B cell (primary cell): ENCODE measurements around the gene APLP2. TPM values are rescaled to one million over a fixed set of nuclear protein-coding genes. Genes with fewer than 3 reads are reported as not detected.

Source experiments
- ATAC-seq: fragments of 200-7000 bp; cut with Tn5 transposase; one replicate; pipeline ENCODE4 v1.10.0; 2021; ENCODE audit warnings: low read depth, mild to moderate bottlenecking, moderate number of reproducible peaks, moderate library complexity
- CTCF ChIA-PET: fragments of 350-600 bp; sonication (Branson Sonifier 250); formaldehyde crosslinking; loops from one replicate; lab custom pipeline; 2021; ENCODE audit warnings: antibody characterized with exemption, inconsistent platforms; lab: Charles Lee
- POLR2A ChIA-PET: fragments of 350-600 bp; sonication (Branson Sonifier 250); formaldehyde crosslinking; loops from one replicate; lab custom pipeline; 2021; ENCODE audit warnings: antibody characterized with exemption; lab: Charles Lee
- DNase-seq: peaks from one replicate; pipeline ENCODE4 v3.0.0; 2013
- H2AFZ ChIP-seq: 2 replicates; pipeline ENCODE4 v1.6.1; 2012; ENCODE audit warnings: mild to moderate bottlenecking, low read depth, low read length; ENCODE audit not compliant: insufficient read depth, poor library complexity, severe bottlenecking
- H3K27ac ChIP-seq, 2 donors: 1 replicate in 1 of 2; 2 replicates in 1 of 2; pipeline ENCODE4 v1.5.1; 2012 to 2013; ENCODE audit warnings: low read length in 2 of 2, mild to moderate bottlenecking in 2 of 2, moderate library complexity in 1 of 2
- H3K27me3 ChIP-seq, 4 experiments: fragments of 200-600 bp in 1 of 4; sonication (generic) in 1 of 4; replicated peaks in 1 of 4; 1 replicate in 2 of 4; 2 replicates in 2 of 4; pipeline versions ENCODE4 v1.6.1 to v1.7.0; 2013 to 2016; ENCODE audit warnings: low read length in 3 of 4, mild to moderate bottlenecking in 2 of 4, mixed read lengths in 1 of 4, moderate library complexity in 1 of 4; ENCODE audit not compliant: insufficient read depth in 4 of 4, control insufficient read depth in 3 of 4; ENCODE audit errors: control extremely low read depth in 1 of 4
- H3K36me3 ChIP-seq, 2 experiments: replicated peaks in 1 of 2; 1 replicate in 1 of 2; 2 replicates in 1 of 2; pipeline versions ENCODE4 v1.6.1 to v1.7.1; 2013; ENCODE audit warnings: low read length in 1 of 2; ENCODE audit not compliant: insufficient read depth in 2 of 2, control insufficient read depth in 1 of 2; ENCODE audit errors: control extremely low read depth in 1 of 2, extremely low read depth in 1 of 2
- H3K4me1 ChIP-seq, 2 donors: fragments of 200-600 bp in 1 of 2; sonication (generic) in 1 of 2; 1 replicate in 1 of 2; 2 replicates in 1 of 2; pipeline versions ENCODE4 v1.5.1 to v1.6.1; 2013 to 2017; ENCODE audit warnings: low read length in 2 of 2; ENCODE audit not compliant: control insufficient read depth in 2 of 2, insufficient read depth in 2 of 2
- H3K4me2 ChIP-seq: replicated peaks from 2 replicates; pipeline ENCODE3; 2012; ENCODE audit warnings: mild to moderate bottlenecking, low read depth, low read length; ENCODE audit not compliant: poor library complexity, severe bottlenecking
- H3K4me3 ChIP-seq, 5 experiments: fragments of 200-600 bp in 1 of 5; sonication (generic) in 1 of 5; 1 replicate in 3 of 5; 2 replicates in 2 of 5; pipeline versions ENCODE4 v1.5.1 to v1.7.0; 2011 to 2016; ENCODE audit warnings: low read length in 4 of 5, mild to moderate bottlenecking in 4 of 5, low read depth in 2 of 5, control low read depth in 1 of 5, moderate library complexity in 1 of 5; ENCODE audit not compliant: insufficient read depth in 1 of 5; ENCODE audit errors: control extremely low read depth in 1 of 5, extremely low read depth in 1 of 5
- H3K79me2 ChIP-seq: fragments of 200-600 bp; sonication (generic); one replicate; pipeline ENCODE4 v1.6.0; 2016; ENCODE audit warnings: low read length; ENCODE audit not compliant: control insufficient read depth, insufficient read depth
- H3K9ac ChIP-seq: fragments of 200-600 bp; sonication (generic); 2 replicates; pipeline ENCODE4 v1.6.1; 2017; ENCODE audit warnings: mild to moderate bottlenecking, low read length, moderate library complexity
- H3K9me3 ChIP-seq, 3 donors: one replicate each; pipeline versions ENCODE4 v1.6.1 to v1.7.1; 2013; ENCODE audit warnings: low read length in 2 of 3; ENCODE audit not compliant: control insufficient read depth in 2 of 3, insufficient read depth in 1 of 3; ENCODE audit errors: control extremely low read depth in 1 of 3
- H4K20me1 ChIP-seq: 2 replicates; pipeline ENCODE4 v1.6.0; 2012; ENCODE audit warnings: mild to moderate bottlenecking, low read length; ENCODE audit not compliant: insufficient read depth, control insufficient read depth, poor library complexity, severe bottlenecking
- H3K27ac Mint-ChIP-seq: one replicate; pipeline ENCODE4 v1.8.0; 2021; ENCODE audit warnings: mixed read lengths
- H3K27me3 Mint-ChIP-seq: one replicate; pipeline ENCODE4 v1.8.0; 2021; ENCODE audit warnings: mixed read lengths
- H3K4me1 Mint-ChIP-seq: one replicate; pipeline ENCODE4 v1.8.0; 2021; ENCODE audit warnings: mixed read lengths
- H3K4me3 Mint-ChIP-seq: one replicate; pipeline ENCODE4 v1.8.0; 2021; ENCODE audit warnings: mixed read lengths
- H3K9me3 Mint-ChIP-seq: one replicate; pipeline ENCODE4 v1.8.0; 2022; ENCODE audit warnings: mixed read lengths; ENCODE audit not compliant: insufficient read depth
- EZH2 ChIP-seq: IDR thresholded peaks from 2 replicates; pipeline ENCODE4 v1.6.1; 2012; ENCODE audit warnings: borderline replicate concordance, low read depth, mild to moderate bottlenecking, moderate library complexity, low read length; ENCODE audit not compliant: insufficient read depth, poor library complexity, severe bottlenecking
- WGBS: methylation state at CpG from one replicate; pipeline ENCODE4 v1.1.5; 2013; ENCODE audit warnings: missing lambda C conversion rate; ENCODE audit not compliant: insufficient coverage; 5-methylcytosine and 5-hydroxymethylcytosine counted together
- intact Hi-C: fragments of 100-400 bp; cut with micrococcal nuclease; formaldehyde crosslinking; loops from one replicate; pipeline ENCODE4 v1.10.0; 2022
- polyA plus RNA-seq: library from polyadenylated mRNA; depleted of rRNA; stranded (reverse); fragments of >200 nt; gene quantifications from 2 replicates; pipeline ENCODE4 v1.2.3, GENCODE V29; 2012
- total RNA-seq, 2 donors: library from RNA; stranded (reverse); fragments of 120-200 nt in 1 of 2; gene quantifications; 1 replicate in 1 of 2; 2 replicates in 1 of 2; pipeline versions ENCODE4 v1.2.3 to v1.2.4, GENCODE V29; 2013 to 2022
- TF ChIP-seq, protein P1 (sequence below): fragments of 200-600 bp; IDR thresholded peaks from one replicate; pipeline ENCODE4 v1.8.0; 2022; ENCODE audit warnings: antibody characterized with exemption, mild to moderate bottlenecking

The APLP2 gene
- total and polyA plus RNA-seq, 2 donors (not counting 1 experiment from before 2014, with no cell fraction given): 84.2 to 102 TPM

DNA sequence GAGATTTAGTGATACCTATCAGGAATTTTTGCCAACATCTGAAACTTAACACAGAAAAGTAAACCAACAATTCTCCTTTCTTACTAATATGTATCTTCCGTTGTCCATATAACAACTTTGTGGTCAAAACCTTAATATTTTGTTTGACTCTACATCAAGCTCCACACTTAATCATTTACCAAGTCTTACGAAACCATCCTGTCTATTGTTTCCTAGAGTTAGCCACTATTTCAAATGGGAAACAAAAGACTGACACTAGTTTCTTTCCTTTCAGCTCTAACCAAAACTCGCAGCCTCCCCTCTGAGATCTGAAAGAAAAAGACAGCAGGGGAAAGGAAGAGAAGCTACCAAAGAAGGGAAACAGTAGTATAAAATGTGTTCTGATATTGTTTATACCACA, 40.6 kb upstream of the APLP2 start:
- CTCF ChIA-PET: no interaction called here
- peaks cover 44% of the 10 kb centered on the region for H3K27me3 Mint-ChIP-seq

DNA sequence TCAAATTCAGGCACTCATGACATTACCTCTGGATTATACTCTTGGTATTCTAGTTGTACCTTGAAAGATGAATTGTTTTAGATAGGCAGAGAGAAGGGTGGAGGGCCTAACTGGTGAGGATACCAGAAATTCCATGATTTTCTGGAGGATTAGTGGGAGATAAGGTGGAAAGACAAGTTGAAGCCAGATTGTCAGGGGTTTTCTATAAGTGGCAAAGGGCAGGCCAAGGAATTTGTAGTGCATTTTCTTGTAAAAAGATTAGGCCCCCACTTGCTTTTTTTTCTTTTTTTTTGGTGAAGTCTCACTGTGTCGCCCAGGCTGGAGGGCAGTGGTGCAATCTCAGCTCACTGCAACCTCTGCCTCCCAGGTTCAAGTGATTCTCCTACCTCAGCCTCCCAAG, 38.6 kb upstream of the APLP2 start:
- ChIA-PET CTCF (no interaction called here), POLR2A (no interaction called here)
- WGBS: 86% methylated on average over 1 of the region's 1 CpG
- Mint-ChIP-seq H3K27ac (no peak overlapping the region), H3K27me3 (peaks cover 43% of the 10 kb centered on the region), H3K4me1 (no peaks in the 10 kb centered on the region), H3K4me3 (no peak overlapping the region), H3K9me3 (no peaks in the 10 kb centered on the region)
- no peak for ATAC-seq
- Histone ChIP-seq H3K27me3 (peaks cover 0 to 30% (median 19%) of the 10 kb centered on the region in 4 experiments), H2AFZ (no peak overlapping the region), H3K79me2 (no peaks in the 10 kb centered on the region), H3K4me2 (no peak overlapping the region), H3K9me3 (no peaks in the 10 kb centered on the region), H3K4me1 (no peaks in the 10 kb centered on the region), H3K27ac (no peak overlapping the region), H3K4me3 (no peak overlapping the region), H3K36me3 (no peaks in the 10 kb centered on the region), H4K20me1 (no peaks in the 10 kb centered on the region), H3K9ac (no peak overlapping the region)
- TF ChIP-seq EZH2: no peak
- TF ChIP-seq, protein P1, sequence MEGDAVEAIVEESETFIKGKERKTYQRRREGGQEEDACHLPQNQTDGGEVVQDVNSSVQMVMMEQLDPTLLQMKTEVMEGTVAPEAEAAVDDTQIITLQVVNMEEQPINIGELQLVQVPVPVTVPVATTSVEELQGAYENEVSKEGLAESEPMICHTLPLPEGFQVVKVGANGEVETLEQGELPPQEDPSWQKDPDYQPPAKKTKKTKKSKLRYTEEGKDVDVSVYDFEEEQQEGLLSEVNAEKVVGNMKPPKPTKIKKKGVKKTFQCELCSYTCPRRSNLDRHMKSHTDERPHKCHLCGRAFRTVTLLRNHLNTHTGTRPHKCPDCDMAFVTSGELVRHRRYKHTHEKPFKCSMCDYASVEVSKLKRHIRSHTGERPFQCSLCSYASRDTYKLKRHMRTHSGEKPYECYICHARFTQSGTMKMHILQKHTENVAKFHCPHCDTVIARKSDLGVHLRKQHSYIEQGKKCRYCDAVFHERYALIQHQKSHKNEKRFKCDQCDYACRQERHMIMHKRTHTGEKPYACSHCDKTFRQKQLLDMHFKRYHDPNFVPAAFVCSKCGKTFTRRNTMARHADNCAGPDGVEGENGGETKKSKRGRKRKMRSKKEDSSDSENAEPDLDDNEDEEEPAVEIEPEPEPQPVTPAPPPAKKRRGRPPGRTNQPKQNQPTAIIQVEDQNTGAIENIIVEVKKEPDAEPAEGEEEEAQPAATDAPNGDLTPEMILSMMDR: no peak
- intact Hi-C loops: no loop called here
- no peak for DNase-seq

More for the DNA sequence above, 40.6 kb upstream of the APLP2 start:
- Histone ChIP-seq H3K4me2 (no peak overlapping the region), H3K4me1 (no peaks in the 10 kb centered on the region), H3K9me3 (no peaks in the 10 kb centered on the region), H3K27ac (no peak overlapping the region), H3K9ac (no peak overlapping the region), H4K20me1 (no peaks in the 10 kb centered on the region), H3K4me3 (no peak overlapping the region), H3K27me3 (peaks cover 0 to 38% (median 25%) of the 10 kb centered on the region in 4 experiments), H3K36me3 (no peaks in the 10 kb centered on the region), H2AFZ (no peak overlapping the region), H3K79me2 (no peaks in the 10 kb centered on the region)
- no peak for ATAC-seq
- WGBS: 89% methylated on average over 1 of the region's 3 CpGs
- intact Hi-C loops: no loop called here
- Mint-ChIP-seq H3K4me3 (no peak overlapping the region), H3K4me1 (no peaks in the 10 kb centered on the region), H3K27ac (no peak overlapping the region), H3K9me3 (no peaks in the 10 kb centered on the region)
- POLR2A ChIA-PET: no interaction called here
- no peak for DNase-seq
- no peak for TF ChIP-seq EZH2
- TF ChIP-seq, protein P1: no peak
